Suprapubic skin (tissue), 4 donors: ENCODE measurements around the gene NBPF1.
"Not testable (repeated sequence)": the region's sequence is repeated elsewhere in the genome, so short reads cannot be mapped to it uniquely, and the experiment has no call there.

Experiments used
- CTCF ChIP-seq, 2 donors: fragments of 200-600 bp in 1 of 2; fragments of 450-650 bp in 1 of 2; sonication (generic) in 1 of 2; IDR thresholded peaks; one replicate each; pipeline ENCODE4 v1.5.1; 2016 to 2019; ENCODE audit warnings: antibody characterized with exemption in 2 of 2, mild to moderate bottlenecking in 1 of 2, moderate library complexity in 1 of 2
- EP300 ChIP-seq: sonication (generic); formaldehyde crosslinking; IDR thresholded peaks from one replicate; pipeline ENCODE4 v1.6.1; 2017; ENCODE audit warnings: antibody characterized with exemption
- POLR2AphosphoS5 ChIP-seq, 3 donors: sonication (generic); formaldehyde crosslinking; IDR thresholded peaks; one replicate each; pipeline ENCODE4 v1.6.1; 2017; ENCODE audit warnings: antibody characterized with exemption in 3 of 3

GRCh38 chr1:16512624-16513411 is 100.5 kb downstream of the NBPF1 start:
- TF ChIP-seq CTCF (IDR thresholded peaks at IDR 0.05); POLR2AphosphoS5 (IDR thresholded peaks at IDR 0.05); EP300: not testable (repeated sequence)
